MM.1S (cell line): Measurements from ENCODE around the gene PLIN4.

Experiments
- EZH2 ChIP-seq: fragments of 300-600 bp; sonication (generic); optimal IDR thresholded peaks from 2 replicates; pipeline ENCODE3; 2017; ENCODE audit warnings: low read depth, mild to moderate bottlenecking, antibody characterized with exemption, low read length, mixed read lengths
- EZH2phosphoT487 ChIP-seq: fragments of 300-600 bp; sonication (generic); IDR thresholded peaks from 2 replicates; pipeline ENCODE4 v1.6.1; 2018; ENCODE audit warnings: antibody characterized with exemption, low read length
- TF ChIP-seq, protein P1 (sequence below): fragments of 300-600 bp; sonication (generic); IDR thresholded peaks from 2 replicates; pipeline ENCODE4 v1.5.1; 2016; ENCODE audit warnings: antibody characterized with exemption, low read length, mixed read lengths

GRCh38 chr19:4497770-4498389 is 20.4 kb downstream of the PLIN4 start:
- TF ChIP-seq, protein P1, sequence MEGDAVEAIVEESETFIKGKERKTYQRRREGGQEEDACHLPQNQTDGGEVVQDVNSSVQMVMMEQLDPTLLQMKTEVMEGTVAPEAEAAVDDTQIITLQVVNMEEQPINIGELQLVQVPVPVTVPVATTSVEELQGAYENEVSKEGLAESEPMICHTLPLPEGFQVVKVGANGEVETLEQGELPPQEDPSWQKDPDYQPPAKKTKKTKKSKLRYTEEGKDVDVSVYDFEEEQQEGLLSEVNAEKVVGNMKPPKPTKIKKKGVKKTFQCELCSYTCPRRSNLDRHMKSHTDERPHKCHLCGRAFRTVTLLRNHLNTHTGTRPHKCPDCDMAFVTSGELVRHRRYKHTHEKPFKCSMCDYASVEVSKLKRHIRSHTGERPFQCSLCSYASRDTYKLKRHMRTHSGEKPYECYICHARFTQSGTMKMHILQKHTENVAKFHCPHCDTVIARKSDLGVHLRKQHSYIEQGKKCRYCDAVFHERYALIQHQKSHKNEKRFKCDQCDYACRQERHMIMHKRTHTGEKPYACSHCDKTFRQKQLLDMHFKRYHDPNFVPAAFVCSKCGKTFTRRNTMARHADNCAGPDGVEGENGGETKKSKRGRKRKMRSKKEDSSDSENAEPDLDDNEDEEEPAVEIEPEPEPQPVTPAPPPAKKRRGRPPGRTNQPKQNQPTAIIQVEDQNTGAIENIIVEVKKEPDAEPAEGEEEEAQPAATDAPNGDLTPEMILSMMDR: no peak
- TF ChIP-seq EZH2phosphoT487: no peak
- no peak for TF ChIP-seq EZH2
